ENCODE results near the gene NPY1R.

The NPY1R gene

GRCh38 chr4:163279713-163280112 lies 52.7 kb downstream of the NPY1R start:
- DNase-seq (ENCODE audit: low spot score), result no peak

GRCh38 chr4:163274861-163275260 lies 57.5 kb downstream of the NPY1R start:
- DNase-seq (ENCODE audit: low spot score), result no peak

All from kidney tubule cell (primary cell).